ENCODE data around the gene MOB2.

MOB2 gene

GRCh38 chr11:1460986-1461825 lies 25.4 kb downstream of the MOB2 start:
- peaks cover 3% of the 10 kb centered on the region for H3K9me3 Mint-ChIP-seq
- peak overlapping the region; percentile 85 for H3K27ac Mint-ChIP-seq
- TF ChIP-seq CTCF (IDR thresholded peaks at IDR 0.05) = no peak
- DNase-seq = peak; percentile 41
- no peaks in the 10 kb centered on the region for H3K27me3 Mint-ChIP-seq (ENCODE audit: low read depth, poor library complexity)
- H3K4me3 Mint-ChIP-seq = no peak overlapping the region
- H3K36me3 Mint-ChIP-seq (ENCODE audit: low read depth) = peaks cover 10% of the 10 kb centered on the region
- H3K4me1 Mint-ChIP-seq = peaks cover 29% of the 10 kb centered on the region

- Mint-ChIP-seq H3K4me3 (no peak overlapping the region), H3K9me3 (no peaks in the 10 kb centered on the region), H3K27ac (no peak overlapping the region), H3K27me3 (ENCODE audit: low read depth, poor library complexity) (no peaks in the 10 kb centered on the region), H3K36me3 (ENCODE audit: low read depth) (peaks cover 5% of the 10 kb centered on the region), H3K4me1 (peaks cover 24% of the 10 kb centered on the region)
- DNase-seq = no peak
- TF ChIP-seq CTCF (IDR thresholded peaks at IDR 0.05) = no peak
These were observed 26.1 kb downstream of the MOB2 start for GRCh38 chr11:1460396-1460985.

GRCh38 chr11:1459764-1460395 lies 26.7 kb downstream of the MOB2 start:
- TF ChIP-seq CTCF (IDR thresholded peaks at IDR 0.05) = no peak
- DNase-seq = no peak
- Mint-ChIP-seq H3K4me1 (peaks cover 24% of the 10 kb centered on the region), H3K36me3 (ENCODE audit: low read depth) (no peaks in the 10 kb centered on the region), H3K9me3 (no peaks in the 10 kb centered on the region), H3K27ac (no peak overlapping the region), H3K4me3 (no peak overlapping the region), H3K27me3 (ENCODE audit: low read depth, poor library complexity) (no peaks in the 10 kb centered on the region)

GRCh38 chr11:1459219-1459575 lies 27.4 kb downstream of the MOB2 start:
- no peaks in the 10 kb centered on the region for H3K27me3 Mint-ChIP-seq (ENCODE audit: low read depth, poor library complexity)
- H3K9me3 Mint-ChIP-seq = no peaks in the 10 kb centered on the region
- DNase-seq = no peak
- H3K27ac Mint-ChIP-seq = no peak overlapping the region
- no peaks in the 10 kb centered on the region for H3K36me3 Mint-ChIP-seq (ENCODE audit: low read depth)
- peaks cover 24% of the 10 kb centered on the region for H3K4me1 Mint-ChIP-seq
- H3K4me3 Mint-ChIP-seq = no peak overlapping the region
- TF ChIP-seq CTCF (IDR thresholded peaks at IDR 0.05) = no peak

GRCh38 chr11:1458340-1459218 lies 28.0 kb downstream of the MOB2 start:
- H3K4me1 Mint-ChIP-seq = peaks cover 24% of the 10 kb centered on the region
- H3K4me3 Mint-ChIP-seq = no peak overlapping the region
- H3K9me3 Mint-ChIP-seq = no peaks in the 10 kb centered on the region
- no peak overlapping the region for H3K27ac Mint-ChIP-seq
- no peak for TF ChIP-seq CTCF (IDR thresholded peaks at IDR 0.05)
- peak; percentile 62 for DNase-seq
- H3K36me3 Mint-ChIP-seq (ENCODE audit: low read depth) = no peaks in the 10 kb centered on the region
- no peaks in the 10 kb centered on the region for H3K27me3 Mint-ChIP-seq (ENCODE audit: low read depth, poor library complexity)
